HUES64 (cell line): ENCODE results near the gene WHAMM.

ENCODE experiments used
- H3K27ac ChIP-seq: 2 replicates; pipeline ENCODE4 v1.7.0; 2013; ENCODE audit warnings: low read depth, low read length, inconsistent platforms
- H3K27me3 ChIP-seq: 2 replicates; pipeline ENCODE4 v1.6.1; 2013; ENCODE audit warnings: mild to moderate bottlenecking, low read length; ENCODE audit not compliant: insufficient read depth
- H3K36me3 ChIP-seq: 2 replicates; pipeline ENCODE4 v1.6.1; 2013; ENCODE audit warnings: mild to moderate bottlenecking, low read length; ENCODE audit not compliant: insufficient read depth
- H3K4me1 ChIP-seq: 2 replicates; pipeline ENCODE4 v1.6.1; 2013; ENCODE audit warnings: mild to moderate bottlenecking, low read length, moderate library complexity; ENCODE audit not compliant: insufficient read depth
- H3K4me3 ChIP-seq: 2 replicates; pipeline ENCODE4 v1.5.1; 2013; ENCODE audit warnings: mild to moderate bottlenecking, low read length, moderate library complexity
- H3K9ac ChIP-seq: 2 replicates; pipeline ENCODE4 v1.6.1; 2013; ENCODE audit warnings: mild to moderate bottlenecking, low read depth, low read length
- H3K9me3 ChIP-seq: 2 replicates; pipeline ENCODE4 v1.6.1; 2013; ENCODE audit warnings: low read depth, low read length; ENCODE audit not compliant: insufficient read depth
- WGBS: fragments of 150-250, 120-280 bp; methylation state at CpG from one replicate; pipeline ENCODE4 v1.1.7; 2013; ENCODE audit warnings: missing lambda C conversion rate; 5-methylcytosine and 5-hydroxymethylcytosine counted together

WHAMM gene

GRCh38 chr15:82839136-82839535, 29.7 kb downstream of the WHAMM start:
- Histone ChIP-seq H3K4me1 (no peaks in the 10 kb centered on the region), H3K27me3 (no peaks in the 10 kb centered on the region), H3K27ac (no peak overlapping the region), H3K9me3 (no peaks in the 10 kb centered on the region), H3K9ac (no peak overlapping the region), H3K36me3 (peaks cover 12% of the 10 kb centered on the region), H3K4me3 (no peak overlapping the region)

- Histone ChIP-seq H3K27ac (no peak overlapping the region), H3K27me3 (no peaks in the 10 kb centered on the region), H3K36me3 (peaks cover 4% of the 10 kb centered on the region; the same call in 1 of the 2 replicates), H3K4me1 (no peaks in the 10 kb centered on the region), H3K4me3 (no peak overlapping the region), H3K9ac (no peak overlapping the region), H3K9me3 (no peaks in the 10 kb centered on the region)
- WGBS: 93% methylated on average over 4 of the region's 4 CpGs
These were observed 30.7 kb downstream of the WHAMM start for GRCh38 chr15:82840166-82840565.

GRCh38 chr15:82843566-82843965, 34.1 kb downstream of the WHAMM start:
- Histone ChIP-seq H3K9me3 (no peaks in the 10 kb centered on the region), H3K27ac (no peak overlapping the region), H3K36me3 (no peaks in the 10 kb centered on the region), H3K4me1 (no peaks in the 10 kb centered on the region), H3K27me3 (no peaks in the 10 kb centered on the region), H3K9ac (no peak overlapping the region), H3K4me3 (no peak overlapping the region)
- whole genome bisulfite sequencing: 84% methylated on average over 1 of the region's 3 CpGs

- Histone ChIP-seq H3K4me3 (no peak overlapping the region), H3K9ac (no peak overlapping the region), H3K4me1 (peaks cover 5% of the 10 kb centered on the region), H3K9me3 (no peaks in the 10 kb centered on the region), H3K27me3 (no peaks in the 10 kb centered on the region), H3K27ac (no peak overlapping the region), H3K36me3 (no peaks in the 10 kb centered on the region)
- 78% methylated on average over 7 of the region's 7 CpGs for WGBS
These were observed 36.3 kb downstream of the WHAMM start for GRCh38 chr15:82845686-82846085.

- Histone ChIP-seq H3K27me3 (no peaks in the 10 kb centered on the region), H3K9ac (no peak overlapping the region), H3K9me3 (no peaks in the 10 kb centered on the region), H3K4me3 (no peak overlapping the region), H3K27ac (no peak overlapping the region), H3K4me1 (peaks cover 5% of the 10 kb centered on the region), H3K36me3 (no peaks in the 10 kb centered on the region)
- WGBS: over 99% methylated on average over 4 of the region's 4 CpGs
These were observed 37.2 kb downstream of the WHAMM start for GRCh38 chr15:82846621-82847020.

- WGBS: 83% methylated on average over 8 of the region's 8 CpGs
- Histone ChIP-seq H3K27me3 (no peaks in the 10 kb centered on the region), H3K4me1 (peaks cover 5% of the 10 kb centered on the region), H3K27ac (no peak overlapping the region), H3K36me3 (no peaks in the 10 kb centered on the region), H3K4me3 (no peak overlapping the region), H3K9ac (no peak overlapping the region), H3K9me3 (no peaks in the 10 kb centered on the region)
These were observed 38.3 kb downstream of the WHAMM start for GRCh38 chr15:82847703-82848102.

- H3K4me3 ChIP-seq: no peak overlapping the region
- no peak overlapping the region for H3K27ac ChIP-seq
- H3K9me3 ChIP-seq: no peaks in the 10 kb centered on the region
- no peaks in the 10 kb centered on the region for H3K27me3 ChIP-seq
- H3K4me1 ChIP-seq: peaks cover 5% of the 10 kb centered on the region
- 96% methylated on average over 9 of the region's 9 CpGs for WGBS
- no peak overlapping the region for H3K9ac ChIP-seq
- H3K36me3 ChIP-seq: no peaks in the 10 kb centered on the region
These were observed 39.0 kb downstream of the WHAMM start for GRCh38 chr15:82848241-82848993.

- Histone ChIP-seq H3K27ac (no peak overlapping the region; the same call in 1 of the 2 replicates), H3K4me3 (no peak overlapping the region), H3K9ac (peak overlapping the region; percentile 21; the same call in 1 of the 2 replicates), H3K27me3 (no peaks in the 10 kb centered on the region), H3K4me1 (peaks cover 5% of the 10 kb centered on the region), H3K36me3 (no peaks in the 10 kb centered on the region), H3K9me3 (no peaks in the 10 kb centered on the region)
- WGBS: 28% methylated on average over 23 of the region's 23 CpGs
These were observed 40.4 kb downstream of the WHAMM start for GRCh38 chr15:82849556-82850512.

GRCh38 chr15:82850731-82851130, 41.3 kb downstream of the WHAMM start:
- WGBS: 91% methylated on average over 7 of the region's 7 CpGs
- Histone ChIP-seq H3K4me1 (peaks cover 5% of the 10 kb centered on the region), H3K9me3 (no peaks in the 10 kb centered on the region), H3K27me3 (no peaks in the 10 kb centered on the region), H3K36me3 (no peaks in the 10 kb centered on the region), H3K27ac (no peak overlapping the region), H3K9ac (no peak overlapping the region), H3K4me3 (no peak overlapping the region)

GRCh38 chr15:82851306-82851850, 42.0 kb downstream of the WHAMM start:
- no peak overlapping the region for H3K9ac ChIP-seq
- no peak overlapping the region for H3K4me3 ChIP-seq
- no peak overlapping the region for H3K27ac ChIP-seq
- H3K9me3 ChIP-seq: no peaks in the 10 kb centered on the region
- peaks cover 5% of the 10 kb centered on the region for H3K4me1 ChIP-seq
- H3K27me3 ChIP-seq: no peaks in the 10 kb centered on the region
- WGBS: 97% methylated on average over 14 of the region's 14 CpGs
- H3K36me3 ChIP-seq: no peaks in the 10 kb centered on the region

GRCh38 chr15:82851981-82852511, 42.6 kb downstream of the WHAMM start:
- WGBS: 82% methylated on average over 9 of the region's 9 CpGs
- H3K4me3 ChIP-seq: no peak overlapping the region
- peaks cover 5% of the 10 kb centered on the region for H3K4me1 ChIP-seq
- H3K9ac ChIP-seq: no peak overlapping the region
- H3K9me3 ChIP-seq: no peaks in the 10 kb centered on the region
- no peak overlapping the region for H3K27ac ChIP-seq
- no peaks in the 10 kb centered on the region for H3K36me3 ChIP-seq
- no peaks in the 10 kb centered on the region for H3K27me3 ChIP-seq
